ENCODE data around the gene SLC6A7.
A peak's percentile ranks its signal among the peaks of the same experiment; 100 is the strongest.

Gene SLC6A7

DNA sequence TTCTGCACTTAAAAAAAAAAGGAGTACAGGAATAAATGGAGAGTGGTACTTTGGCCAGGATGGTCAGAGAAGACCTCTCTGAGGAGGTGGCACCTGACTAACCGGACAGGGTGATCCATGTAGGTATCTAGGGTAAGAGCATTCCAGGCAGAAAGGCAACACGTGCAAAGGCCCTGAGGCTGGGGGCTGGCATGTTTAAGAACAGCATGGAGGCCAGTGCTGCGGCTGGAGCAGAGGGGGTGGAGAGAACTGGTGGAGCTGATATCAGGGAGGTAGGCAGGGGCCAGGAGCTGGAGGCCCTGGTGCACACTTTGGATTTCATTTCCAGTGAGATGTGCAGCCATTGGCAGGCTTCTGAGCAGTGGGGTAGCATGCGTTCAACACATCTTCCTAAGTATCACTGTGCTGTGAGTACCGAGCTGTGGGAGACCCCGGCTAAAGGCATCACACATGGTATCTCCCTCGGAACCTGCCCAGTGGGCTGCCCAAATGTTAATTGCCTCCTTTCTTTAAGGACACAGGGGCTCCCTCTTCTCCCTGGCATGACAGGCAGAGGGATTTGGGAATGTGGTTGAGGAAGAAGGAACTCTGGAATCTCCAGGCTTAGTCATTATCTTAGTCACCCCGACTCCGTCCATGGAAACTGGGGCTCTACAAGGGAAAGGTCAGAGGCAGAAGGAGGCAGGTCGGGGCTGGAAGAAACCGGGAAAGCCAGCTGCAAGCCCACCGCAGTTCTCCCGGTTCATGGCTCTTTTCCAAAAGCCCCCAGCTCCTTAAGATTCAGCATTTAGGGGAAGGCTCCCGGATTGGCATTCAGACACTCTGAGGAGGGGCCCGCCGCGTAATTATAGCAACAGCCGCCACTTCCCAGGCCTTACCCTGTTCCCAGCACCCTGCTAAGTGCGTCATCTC lies 18.6 kb downstream of the SLC6A7 start:
- Mint-ChIP-seq H3K27me3 (peaks cover 18% of the 10 kb centered on the region), H3K9me3 (no peaks in the 10 kb centered on the region), H3K27ac (no peak overlapping the region), H3K36me3 (ENCODE audit: low read depth) (no peaks in the 10 kb centered on the region), H3K4me1 (peaks cover 20% of the 10 kb centered on the region), H3K4me3 (no peak overlapping the region)
- ATAC-seq (no peak), DNase-seq (no peak)

DNA sequence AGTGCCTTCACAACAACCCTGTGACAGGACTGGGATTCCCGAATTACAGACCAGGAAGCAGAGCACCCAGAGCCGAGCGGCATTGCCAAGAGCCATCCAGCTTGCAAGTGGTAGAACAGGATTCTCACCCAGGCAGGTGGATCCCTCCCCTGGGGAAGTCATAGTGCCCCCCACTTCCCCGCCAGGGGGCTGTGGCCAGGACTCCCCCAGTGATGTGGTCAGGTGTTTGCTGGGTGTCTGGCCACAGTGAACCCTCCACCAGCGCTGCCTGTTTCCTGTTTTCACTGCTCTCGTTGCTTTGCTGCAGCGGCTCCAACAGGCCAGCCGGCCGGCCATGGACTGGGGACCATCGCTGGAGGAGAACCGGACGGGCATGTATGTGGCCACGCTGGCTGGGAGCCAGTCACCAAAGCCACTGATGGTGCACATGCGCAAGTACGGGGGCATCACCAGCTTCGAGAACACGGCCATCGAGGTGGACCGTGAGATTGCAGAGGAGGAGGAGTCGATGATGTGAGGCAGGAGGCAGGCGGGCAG lies 19.3 kb downstream of the SLC6A7 start:
- DNase-seq (peak; percentile 29), ATAC-seq (peak; percentile 17)
- peaks cover 20% of the 10 kb centered on the region for H3K4me1 Mint-ChIP-seq
- peaks cover 18% of the 10 kb centered on the region for H3K27me3 Mint-ChIP-seq
- H3K4me3 Mint-ChIP-seq = no peak overlapping the region
- no peaks in the 10 kb centered on the region for H3K36me3 Mint-ChIP-seq (ENCODE audit: low read depth)
- no peaks in the 10 kb centered on the region for H3K9me3 Mint-ChIP-seq
- no peak overlapping the region for H3K27ac Mint-ChIP-seq

DNA sequence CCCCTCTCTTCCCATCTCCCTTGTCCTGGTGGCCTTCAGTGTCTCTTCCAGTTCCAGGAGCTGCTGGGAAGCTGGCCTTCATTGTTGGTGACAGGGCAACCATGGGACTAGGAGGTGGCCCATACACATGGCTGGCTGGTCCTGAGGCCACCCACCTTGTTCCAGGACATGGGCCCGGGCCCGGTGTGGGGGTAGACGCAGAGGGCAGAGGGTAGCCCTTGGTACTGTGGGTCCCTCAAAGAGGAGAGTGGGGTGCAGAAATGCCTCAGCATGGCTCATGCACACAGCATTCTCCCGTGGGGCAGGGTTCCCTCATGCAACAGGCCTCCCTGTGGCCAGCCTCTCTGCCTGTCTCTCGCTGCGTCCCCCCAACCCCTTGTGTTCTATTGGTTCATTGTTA lies 20.8 kb downstream of the SLC6A7 start:
- Mint-ChIP-seq H3K9me3 (no peaks in the 10 kb centered on the region), H3K4me3 (no peak overlapping the region), H3K36me3 (ENCODE audit: low read depth) (no peaks in the 10 kb centered on the region), H3K27me3 (peaks cover 18% of the 10 kb centered on the region), H3K4me1 (peaks cover 20% of the 10 kb centered on the region), H3K27ac (no peak overlapping the region)
- ATAC-seq = no peak
- DNase-seq = no peak

DNA sequence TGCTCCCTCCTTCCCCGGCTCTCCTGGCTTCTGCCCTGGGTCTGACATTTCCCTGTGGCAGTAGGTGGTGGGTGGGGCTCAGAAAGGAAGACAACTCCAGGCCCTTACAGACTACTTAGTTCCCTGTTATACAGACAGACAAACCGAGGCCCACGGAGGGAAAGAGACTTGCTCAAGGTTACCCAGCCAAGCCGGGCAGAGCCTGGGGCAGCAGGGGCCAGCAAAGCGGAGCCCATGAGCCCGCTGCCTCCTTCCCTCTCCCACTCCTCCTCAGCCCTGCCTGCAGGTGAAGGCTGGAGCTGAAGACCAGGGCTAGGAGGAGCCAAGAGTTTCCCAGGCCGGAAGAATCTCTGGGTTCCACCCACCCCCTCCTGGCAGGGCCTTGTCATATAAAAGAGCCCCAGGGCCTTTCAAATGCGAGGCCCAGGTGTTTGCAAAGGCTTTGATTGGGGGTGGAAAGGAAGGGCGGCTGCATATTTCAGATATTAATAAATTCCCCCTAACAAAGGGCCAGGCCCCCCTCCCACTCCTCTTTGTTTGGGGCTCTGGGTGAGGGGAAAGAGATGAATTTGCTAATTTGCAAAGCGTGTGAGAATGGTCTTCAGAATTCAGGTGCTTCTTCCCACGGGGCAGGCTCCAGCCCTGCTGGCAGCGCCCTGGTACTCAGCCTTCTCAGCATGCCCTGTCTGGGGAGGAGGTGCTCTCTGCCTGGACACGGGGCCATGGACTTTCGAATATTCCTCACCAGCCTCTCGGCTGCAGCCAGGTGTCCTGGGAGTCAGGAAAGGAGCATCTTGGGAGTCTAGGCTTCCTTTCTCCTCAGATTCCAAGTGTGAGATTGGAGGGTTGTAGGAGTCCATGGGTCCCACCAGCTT lies 21.5 kb downstream of the SLC6A7 start:
- H3K9me3 Mint-ChIP-seq = no peaks in the 10 kb centered on the region
- peaks cover 18% of the 10 kb centered on the region for H3K27me3 Mint-ChIP-seq
- H3K27ac Mint-ChIP-seq = no peak overlapping the region

DNA sequence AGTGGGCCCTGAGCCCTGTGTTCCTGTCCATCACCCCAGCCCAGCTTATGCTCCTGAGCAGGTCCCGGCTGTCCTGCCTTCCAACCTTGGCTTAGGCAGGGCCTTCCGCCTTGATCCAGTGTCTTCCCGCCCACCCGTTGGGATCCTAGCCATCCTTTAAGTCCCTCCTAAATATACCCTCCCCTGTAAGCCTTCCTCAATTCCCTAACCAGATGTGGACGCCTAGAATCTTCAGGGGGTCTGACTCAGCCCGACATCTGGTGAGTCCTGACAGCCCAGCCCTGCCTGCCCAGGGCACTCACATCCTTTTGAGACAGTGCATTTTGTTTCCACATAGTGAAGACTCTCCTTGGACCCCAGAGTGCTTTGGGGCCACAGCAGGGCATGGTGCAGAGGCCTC lies 23.7 kb downstream of the SLC6A7 start:
- no peak overlapping the region for H3K27ac Mint-ChIP-seq
- H3K9me3 Mint-ChIP-seq = no peaks in the 10 kb centered on the region
- H3K4me1 Mint-ChIP-seq = peaks cover 15% of the 10 kb centered on the region
- no peak overlapping the region for H3K4me3 Mint-ChIP-seq
- H3K27me3 Mint-ChIP-seq = peaks cover 14% of the 10 kb centered on the region
- no peak for DNase-seq
- ATAC-seq = no peak
- H3K36me3 Mint-ChIP-seq (ENCODE audit: low read depth) = no peaks in the 10 kb centered on the region

More for the DNA sequence above, 21.5 kb downstream of the SLC6A7 start:
- peaks cover 20% of the 10 kb centered on the region for H3K4me1 Mint-ChIP-seq
- ATAC-seq (no peak), DNase-seq (no peak)
- H3K4me3 Mint-ChIP-seq = no peak overlapping the region
- no peaks in the 10 kb centered on the region for H3K36me3 Mint-ChIP-seq (ENCODE audit: low read depth)

DNA sequence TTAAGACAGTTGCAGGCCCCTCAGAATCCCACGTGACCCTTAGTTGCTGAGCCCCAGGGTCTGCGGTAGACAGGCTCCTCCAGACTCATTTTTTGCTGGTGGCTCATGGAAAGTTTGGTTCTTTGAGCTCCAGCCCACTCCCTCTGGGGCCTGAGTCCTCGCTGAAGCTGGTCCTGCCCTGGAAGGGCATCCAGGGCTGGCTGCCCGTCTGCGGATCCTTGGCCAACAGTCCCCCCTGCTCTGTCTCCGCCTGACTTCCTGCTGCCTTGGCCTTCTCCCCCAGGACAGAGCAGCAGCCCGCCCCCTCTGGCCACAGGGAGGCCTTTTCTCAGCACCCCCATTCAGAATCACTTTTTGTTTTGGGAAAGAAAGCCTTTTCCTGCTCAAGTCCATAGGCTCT lies 24.4 kb downstream of the SLC6A7 start:
- Mint-ChIP-seq H3K27me3 (peaks cover 14% of the 10 kb centered on the region), H3K27ac (no peak overlapping the region), H3K4me1 (peaks cover 7% of the 10 kb centered on the region), H3K4me3 (no peak overlapping the region), H3K9me3 (no peaks in the 10 kb centered on the region), H3K36me3 (ENCODE audit: low read depth) (no peaks in the 10 kb centered on the region)
- ATAC-seq (no peak), DNase-seq (no peak)

DNA sequence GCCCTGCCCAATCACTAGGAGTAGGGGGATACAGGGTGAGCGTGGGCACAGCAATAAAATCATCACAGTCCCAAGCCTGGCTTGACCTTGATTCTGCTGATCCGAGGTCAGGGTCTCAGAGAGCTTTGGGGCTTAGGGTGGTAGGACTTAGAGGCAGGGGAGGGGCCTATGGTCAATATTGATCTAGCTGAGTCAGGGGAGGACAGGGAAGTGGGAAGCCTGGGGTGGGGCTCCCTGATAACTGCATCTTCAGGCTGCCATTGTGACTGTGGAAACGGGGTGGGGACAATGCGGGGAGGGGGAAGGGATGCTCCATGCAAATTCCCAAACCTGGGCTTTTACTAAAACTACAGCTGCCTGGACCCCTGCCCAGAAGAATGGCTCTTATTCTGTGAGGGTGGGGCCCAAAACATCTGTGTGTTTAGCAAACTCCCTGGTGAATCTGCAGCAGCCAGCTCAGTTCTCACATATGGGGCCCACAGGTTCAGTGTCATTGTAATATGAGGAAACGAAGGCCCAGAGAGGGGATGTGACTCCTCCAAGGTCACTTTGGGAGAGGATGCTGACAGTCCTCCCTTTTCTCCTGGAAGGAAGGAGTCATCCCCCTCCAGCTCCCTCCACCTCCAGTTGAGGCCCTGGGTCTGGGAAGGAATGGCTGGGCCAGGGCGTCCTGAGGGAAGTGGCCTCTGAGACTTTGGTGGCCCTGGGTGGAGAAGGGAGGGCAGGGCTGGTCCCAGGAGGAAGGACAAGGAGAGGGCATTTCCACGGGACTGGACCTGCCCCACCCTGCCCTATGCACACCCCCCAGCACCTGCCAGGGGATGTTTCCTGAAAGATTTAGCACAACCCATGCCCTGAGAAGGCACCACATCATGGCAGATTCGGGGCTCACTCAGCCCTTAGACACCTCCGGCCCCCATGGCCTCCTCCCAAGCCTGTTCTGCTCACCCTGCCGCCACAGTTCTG lies 26.4 kb downstream of the SLC6A7 start:
- H3K36me3 Mint-ChIP-seq (ENCODE audit: low read depth) = no peaks in the 10 kb centered on the region
- ATAC-seq = no peak
- H3K9me3 Mint-ChIP-seq = no peaks in the 10 kb centered on the region
- H3K27me3 Mint-ChIP-seq = peaks cover 13% of the 10 kb centered on the region
- no peak overlapping the region for H3K4me3 Mint-ChIP-seq
- H3K27ac Mint-ChIP-seq = no peak overlapping the region
- H3K4me1 Mint-ChIP-seq = no peaks in the 10 kb centered on the region
- no peak for DNase-seq

DNA sequence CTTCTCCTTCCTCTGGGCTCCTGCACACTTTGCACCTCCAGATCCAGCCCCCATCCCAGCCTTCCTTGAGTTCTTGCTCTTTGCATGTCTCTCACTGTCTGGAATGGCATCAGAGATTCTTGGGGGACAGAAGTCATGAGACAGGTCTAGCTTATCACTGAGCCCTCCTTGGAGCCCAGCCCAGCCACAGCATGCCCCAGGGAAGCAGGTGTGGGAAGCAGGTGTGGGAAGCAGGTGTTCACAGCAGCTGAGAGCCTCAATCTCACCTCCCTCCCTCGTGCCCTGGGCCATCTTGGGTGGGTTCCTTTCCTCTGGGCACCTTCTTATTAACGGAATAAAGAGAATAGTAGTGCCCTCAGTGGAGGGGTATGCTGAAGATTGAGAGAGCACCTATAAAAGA lies 27.2 kb downstream of the SLC6A7 start:
- ATAC-seq = no peak
- DNase-seq = no peak
- no peaks in the 10 kb centered on the region for H3K4me1 Mint-ChIP-seq
- H3K9me3 Mint-ChIP-seq = no peaks in the 10 kb centered on the region
- H3K27ac Mint-ChIP-seq = no peak overlapping the region
- H3K36me3 Mint-ChIP-seq (ENCODE audit: low read depth) = no peaks in the 10 kb centered on the region
- H3K4me3 Mint-ChIP-seq = no peak overlapping the region
- H3K27me3 Mint-ChIP-seq = peaks cover 13% of the 10 kb centered on the region

DNA sequence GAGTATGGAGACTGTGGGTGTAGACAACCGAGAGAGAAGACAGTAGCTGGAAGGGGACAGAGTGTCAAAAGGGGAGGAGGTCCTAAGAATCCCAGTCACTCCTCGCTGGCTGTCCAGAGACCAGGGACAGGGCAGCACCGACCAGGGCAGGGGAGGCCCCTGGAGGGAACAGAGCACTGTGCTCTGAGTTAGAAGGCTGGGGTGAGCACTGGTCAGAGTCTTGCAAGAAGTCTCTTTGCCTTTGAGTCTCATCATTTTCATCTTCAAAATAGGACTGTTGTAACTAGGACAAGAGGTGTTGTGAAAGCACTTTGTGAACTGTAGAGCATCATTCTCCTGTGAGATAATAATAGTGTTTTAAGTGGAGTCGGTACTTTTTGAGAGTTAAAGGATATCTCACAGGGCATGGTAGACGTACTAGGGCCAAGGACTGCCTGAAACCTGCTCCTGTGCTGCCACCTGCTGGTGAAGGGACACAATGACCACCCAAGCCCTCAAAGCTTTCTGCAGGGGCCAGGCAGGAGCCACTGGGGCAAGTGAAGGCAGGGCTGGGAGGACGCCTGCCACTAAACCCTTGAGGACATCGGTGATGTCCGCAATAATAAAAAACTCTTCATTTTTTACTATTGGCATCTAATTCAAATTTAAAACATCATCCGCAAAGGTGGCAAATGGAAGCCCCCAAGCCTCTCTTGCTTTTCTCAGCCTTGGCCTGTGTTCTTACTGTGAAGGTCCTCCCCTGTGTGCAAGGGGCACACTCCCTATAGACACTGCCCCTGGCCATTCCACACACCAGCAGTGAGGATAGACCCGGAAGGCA lies 28.2 kb downstream of the SLC6A7 start:
- no peak overlapping the region for H3K27ac Mint-ChIP-seq
- no peaks in the 10 kb centered on the region for H3K36me3 Mint-ChIP-seq (ENCODE audit: low read depth)
- H3K9me3 Mint-ChIP-seq = no peaks in the 10 kb centered on the region
- H3K27me3 Mint-ChIP-seq = peaks cover 13% of the 10 kb centered on the region
- ATAC-seq (peak; percentile 84), DNase-seq (peak; percentile 84)
- no peak overlapping the region for H3K4me3 Mint-ChIP-seq
- no peaks in the 10 kb centered on the region for H3K4me1 Mint-ChIP-seq

DNA sequence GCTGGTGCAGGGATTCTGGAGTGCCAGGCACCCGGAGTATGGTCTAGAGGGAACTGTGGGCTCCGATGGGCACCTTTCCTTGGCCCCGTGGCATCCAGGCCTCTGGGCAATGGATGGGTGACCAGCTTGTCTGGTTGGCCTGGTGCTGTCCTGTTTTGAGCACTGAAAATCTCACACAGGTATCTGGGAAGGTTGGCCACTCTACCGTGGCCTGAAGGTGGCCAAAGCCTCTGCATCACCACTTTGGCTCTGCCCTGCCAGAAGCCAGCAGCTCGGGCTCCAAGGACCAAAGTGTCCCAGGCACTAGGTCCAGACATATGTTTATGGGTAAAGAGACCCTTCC lies 28.8 kb downstream of the SLC6A7 start:
- DNase-seq = no peak
- H3K4me3 Mint-ChIP-seq = no peak overlapping the region
- no peaks in the 10 kb centered on the region for H3K36me3 Mint-ChIP-seq (ENCODE audit: low read depth)
- peaks cover 13% of the 10 kb centered on the region for H3K27me3 Mint-ChIP-seq
- no peaks in the 10 kb centered on the region for H3K9me3 Mint-ChIP-seq
- H3K4me1 Mint-ChIP-seq = no peaks in the 10 kb centered on the region
- no peak for ATAC-seq
- no peak overlapping the region for H3K27ac Mint-ChIP-seq

DNA sequence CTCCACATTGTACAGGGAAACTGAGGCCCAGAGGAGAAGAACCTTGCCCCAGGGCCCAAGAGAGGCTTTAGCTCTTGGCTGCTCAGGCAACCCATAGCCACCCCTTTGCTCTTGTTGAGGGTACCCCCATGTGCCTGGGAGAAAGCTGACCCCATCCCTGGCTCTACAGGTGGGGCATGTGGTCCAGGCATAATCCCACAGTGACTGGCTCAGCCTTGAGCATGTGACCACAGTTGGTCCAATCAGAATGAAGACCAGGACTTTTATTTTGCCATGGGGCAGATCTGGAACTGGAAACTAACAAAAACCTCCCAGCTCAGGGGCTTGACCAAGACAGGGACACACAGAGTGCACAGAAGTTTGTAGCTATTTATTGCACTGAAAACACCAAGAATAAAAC lies 29.3 kb downstream of the SLC6A7 start:
- no peaks in the 10 kb centered on the region for H3K36me3 Mint-ChIP-seq (ENCODE audit: low read depth)
- no peaks in the 10 kb centered on the region for H3K9me3 Mint-ChIP-seq
- H3K27me3 Mint-ChIP-seq = peaks cover 13% of the 10 kb centered on the region
- no peak overlapping the region for H3K27ac Mint-ChIP-seq
- H3K4me3 Mint-ChIP-seq = no peak overlapping the region
- H3K4me1 Mint-ChIP-seq = no peaks in the 10 kb centered on the region
- no peak for ATAC-seq
- DNase-seq = no peak

DNA sequence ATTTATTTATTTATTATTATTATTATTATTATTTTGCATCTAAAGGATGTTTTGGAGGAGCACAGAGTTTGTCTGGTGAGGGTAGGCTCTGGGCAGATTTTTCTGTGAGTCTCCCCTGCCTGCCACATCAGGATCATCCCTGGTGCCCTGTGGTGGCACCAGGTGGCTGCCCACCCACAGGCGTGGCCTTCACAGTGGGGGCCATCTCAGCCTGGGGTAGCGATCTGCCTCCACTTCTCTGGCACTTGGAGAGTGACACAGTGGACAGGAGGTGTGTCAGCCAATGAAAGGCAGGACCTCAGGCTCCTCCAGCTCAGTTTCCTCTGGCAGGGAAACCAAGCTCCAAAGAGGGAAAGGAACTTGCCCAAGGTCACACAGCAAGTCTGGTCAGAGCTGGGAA lies 30.0 kb downstream of the SLC6A7 start:
- Mint-ChIP-seq H3K27me3 (peaks cover 13% of the 10 kb centered on the region), H3K9me3 (no peaks in the 10 kb centered on the region), H3K27ac (no peak overlapping the region), H3K36me3 (ENCODE audit: low read depth) (no peaks in the 10 kb centered on the region), H3K4me3 (no peak overlapping the region), H3K4me1 (no peaks in the 10 kb centered on the region)
- ATAC-seq (no peak), DNase-seq (no peak)

DNA sequence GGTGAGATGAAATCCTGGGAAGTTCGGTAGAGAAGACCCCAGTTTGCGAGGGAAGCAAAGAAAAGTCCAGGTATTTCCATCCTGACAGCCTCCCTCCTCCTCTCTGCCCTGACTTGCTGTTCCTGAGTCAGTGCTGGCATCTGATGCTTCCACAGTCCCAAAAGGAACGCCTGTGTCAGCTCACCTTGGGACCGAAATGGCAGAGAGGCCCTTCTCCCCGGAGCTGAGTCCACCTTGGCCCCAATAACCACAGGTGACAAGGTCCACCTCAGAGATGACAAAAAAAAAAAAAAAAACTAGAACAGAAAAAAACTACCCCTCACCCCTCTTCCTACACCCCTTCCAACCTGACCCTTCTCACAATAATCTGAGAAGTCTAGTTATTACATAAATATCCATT lies 31.6 kb downstream of the SLC6A7 start:
- DNase-seq = no peak
- Mint-ChIP-seq H3K9me3 (no peaks in the 10 kb centered on the region), H3K27me3 (peaks cover 13% of the 10 kb centered on the region), H3K36me3 (ENCODE audit: low read depth) (no peaks in the 10 kb centered on the region), H3K4me3 (no peak overlapping the region), H3K4me1 (no peaks in the 10 kb centered on the region), H3K27ac (no peak overlapping the region)
- no peak for ATAC-seq
